ENCODE measurements around the gene SNAPC4.

Gene SNAPC4

DNA sequence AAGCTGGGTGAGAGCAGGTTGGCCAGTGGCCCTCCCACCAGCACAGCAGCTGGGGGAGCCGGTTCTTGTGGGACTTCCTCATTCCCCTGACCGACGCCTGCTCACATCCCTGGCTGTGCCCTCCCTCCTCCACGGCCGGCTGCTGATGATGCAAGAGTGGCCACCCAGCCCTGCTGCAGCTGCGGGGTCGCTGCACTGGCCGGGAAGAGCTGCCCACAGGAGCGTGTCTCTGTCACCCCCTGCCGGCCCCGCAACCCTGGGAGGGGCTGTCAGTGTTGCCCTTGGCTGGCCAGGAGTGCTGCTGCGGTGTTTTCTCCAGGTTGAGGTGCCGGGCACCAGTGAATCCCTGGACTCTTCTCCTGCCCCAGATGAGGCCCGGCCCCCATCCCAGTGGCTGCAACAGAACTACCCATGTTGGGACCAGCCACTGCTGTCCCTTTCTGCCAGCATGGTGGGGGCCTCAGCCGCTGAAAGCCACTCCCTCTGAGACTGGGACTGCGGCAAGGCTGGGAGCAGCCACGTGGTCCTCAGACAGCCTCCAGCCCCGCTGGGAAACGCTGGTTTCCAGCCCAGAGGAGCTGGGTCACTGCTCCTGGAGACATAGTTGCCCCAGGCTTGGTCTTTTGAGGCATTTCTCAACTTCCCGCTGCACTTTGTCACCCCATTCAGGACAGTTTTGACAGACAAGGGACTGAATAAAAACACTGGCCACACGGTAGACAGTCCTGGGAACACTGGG, 27.2 kb downstream of the SNAPC4 start:
- peak in 20 of 56 donors; percentile 3 to 57 (median 33) for DNase-seq

DNA sequence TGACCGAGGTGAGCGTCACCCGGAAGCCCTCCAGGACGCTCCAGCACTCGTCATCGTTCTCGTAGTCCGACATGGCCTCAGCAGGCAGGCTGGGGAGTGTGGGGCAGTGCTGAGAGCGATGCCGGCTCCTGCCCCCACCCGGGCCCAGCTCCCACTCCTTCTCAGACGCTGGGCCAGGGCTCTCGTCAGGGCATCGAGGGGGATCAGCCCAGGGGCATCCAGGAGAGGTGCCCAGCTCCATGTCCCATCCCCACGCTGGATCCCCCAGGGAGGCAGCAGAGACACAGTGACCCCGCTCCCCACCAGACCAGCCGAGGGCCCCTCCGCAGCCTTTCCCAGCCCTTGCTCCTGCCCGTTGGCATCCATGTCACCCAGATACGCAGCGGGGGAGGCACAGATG, 28.0 kb downstream of the SNAPC4 start:
- no peak for DNase-seq

DNA sequence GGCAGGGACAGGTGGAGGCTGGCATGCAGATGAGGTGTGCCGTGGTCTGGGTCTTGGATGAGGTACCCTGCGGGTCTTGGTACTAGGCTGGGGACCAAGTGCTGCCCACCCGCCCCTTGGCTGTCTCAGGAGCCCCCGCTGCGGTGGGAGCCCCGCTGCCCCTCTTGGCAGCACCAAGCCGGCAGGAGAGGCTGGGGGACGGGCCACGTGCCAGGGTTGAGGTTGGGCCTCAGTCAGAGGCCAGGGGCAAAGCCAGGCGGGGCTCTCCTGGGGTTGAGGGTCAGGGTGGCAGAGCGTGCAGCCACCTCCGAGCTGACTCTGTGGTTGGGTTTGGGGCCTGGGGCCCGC, 28.5 kb downstream of the SNAPC4 start:
- no peak for DNase-seq

DNA sequence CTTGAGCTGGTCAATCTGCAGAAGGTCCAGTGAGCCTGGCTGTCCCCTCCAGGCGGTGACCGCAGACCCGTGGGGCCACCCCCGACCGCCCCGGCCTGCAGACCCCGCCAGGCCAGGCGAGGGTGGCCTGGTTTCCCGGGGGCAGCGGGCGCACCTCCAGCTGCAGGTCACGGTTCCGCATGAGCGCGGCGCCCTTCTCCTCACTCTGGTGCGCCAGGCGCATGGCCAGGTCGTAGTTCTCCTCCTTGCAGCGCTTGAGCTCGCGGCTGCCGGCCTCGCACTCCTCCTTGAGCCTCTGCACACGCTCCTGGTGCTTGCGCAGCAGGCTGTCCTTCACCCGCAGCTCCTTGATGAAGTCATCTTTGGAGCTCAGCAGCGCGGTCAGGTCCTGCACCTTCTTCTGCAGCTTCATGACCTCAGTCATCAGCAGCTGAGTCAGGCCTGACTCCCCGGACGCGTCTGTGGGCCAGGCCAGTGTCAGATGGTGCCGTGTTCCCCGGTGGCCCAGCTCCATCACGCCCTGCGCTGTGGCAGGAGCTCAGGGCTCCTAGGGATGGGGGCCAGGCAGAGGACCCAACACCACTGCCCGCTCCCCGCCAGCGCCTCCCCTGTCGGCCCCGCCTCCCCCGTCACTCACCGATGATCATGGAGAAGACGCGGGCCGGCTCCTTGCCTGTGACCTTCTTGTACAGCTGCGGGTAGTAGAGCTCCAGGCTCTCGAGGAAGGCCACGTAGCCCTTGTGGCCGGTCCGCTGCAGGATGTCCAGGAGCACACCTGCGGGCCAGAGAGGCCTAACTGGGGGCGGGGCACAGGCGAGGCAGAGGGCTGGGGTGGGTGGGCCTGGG, 29.1 kb downstream of the SNAPC4 start:
- DNase-seq, result no peak

DNA sequence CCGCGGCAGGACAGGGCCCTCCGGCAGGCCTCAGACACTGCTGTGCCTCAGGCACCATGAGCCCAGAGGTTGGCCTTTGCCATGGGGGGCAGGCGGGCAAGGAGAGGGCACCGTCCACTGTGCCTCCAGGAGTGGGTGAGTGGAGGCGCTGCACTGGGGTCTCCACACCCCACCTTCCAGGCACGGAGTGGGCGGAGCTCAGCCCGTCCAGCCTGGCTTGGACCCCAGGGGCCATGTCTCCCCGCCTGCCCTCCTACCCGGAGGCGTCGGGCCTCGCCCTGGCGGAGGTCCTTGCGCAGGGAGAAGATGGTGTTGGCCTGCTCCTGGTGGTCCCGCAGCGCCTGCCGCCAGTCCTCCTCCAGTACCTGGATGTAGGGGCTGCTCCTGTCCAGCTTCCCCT, 29.9 kb downstream of the SNAPC4 start:
- no peak for DNase-seq

DNA sequence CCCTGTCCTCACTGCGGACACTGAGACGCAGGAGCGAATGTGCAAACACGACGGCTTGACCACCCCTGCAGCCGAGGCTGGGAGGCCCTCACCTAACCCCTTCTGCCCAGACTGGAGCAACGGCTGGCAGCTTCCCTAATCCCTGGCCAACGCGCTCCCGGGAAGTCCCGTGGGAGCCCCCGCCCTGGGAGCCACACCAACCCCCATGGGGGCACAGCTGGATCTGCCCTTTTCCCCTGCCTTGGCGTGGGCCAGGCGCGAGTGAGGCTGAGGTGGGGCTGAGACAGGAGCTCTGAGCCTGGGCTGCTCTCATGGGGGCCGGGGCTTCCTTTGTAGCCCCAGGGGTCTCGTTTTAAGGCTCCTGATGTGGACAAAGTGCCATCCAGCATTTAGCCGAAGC, 31.8 kb downstream of the SNAPC4 start:
- no peak for DNase-seq

DNA sequence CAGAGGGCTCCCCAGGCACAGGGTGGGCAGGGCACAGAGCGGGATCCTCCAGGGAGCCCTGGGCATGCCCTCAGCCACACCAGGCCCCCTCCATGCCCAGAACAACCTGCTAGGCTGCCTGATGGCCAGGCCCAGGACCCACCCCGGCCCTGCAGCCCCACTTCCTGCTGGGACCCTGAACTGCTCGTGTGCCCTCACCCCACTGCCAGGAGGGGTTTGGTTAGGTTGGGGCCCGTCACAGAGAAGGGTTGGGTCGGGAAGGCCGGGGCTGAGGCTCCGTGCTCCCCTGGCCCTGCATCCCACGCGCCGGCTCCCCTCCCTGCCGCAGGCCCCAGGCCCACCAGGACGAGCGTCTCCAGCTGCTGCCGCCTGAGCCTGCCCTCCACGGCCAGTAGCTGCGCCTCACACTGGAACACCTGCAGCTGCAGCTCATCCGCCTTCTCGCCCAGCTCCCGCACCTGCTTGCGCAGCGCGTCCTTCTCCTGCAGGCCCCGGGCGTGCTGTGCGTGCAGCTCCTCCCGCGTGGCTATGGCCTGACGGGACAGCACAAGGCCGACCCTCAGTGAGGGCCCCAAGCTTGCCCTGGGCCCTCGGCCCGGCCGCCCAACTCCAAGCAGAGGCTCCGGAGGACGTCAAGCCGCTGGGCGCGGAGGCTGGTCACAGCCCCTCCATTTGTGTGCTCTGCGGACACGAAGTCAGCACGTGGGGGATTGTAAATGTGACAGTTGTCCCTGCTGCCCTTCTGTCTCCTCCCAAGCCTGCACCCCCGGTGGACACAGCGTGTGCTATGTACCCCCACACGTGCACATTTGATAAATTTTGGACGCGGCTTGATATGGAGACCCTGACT, 32.4 kb downstream of the SNAPC4 start:
- no peak for DNase-seq

DNA sequence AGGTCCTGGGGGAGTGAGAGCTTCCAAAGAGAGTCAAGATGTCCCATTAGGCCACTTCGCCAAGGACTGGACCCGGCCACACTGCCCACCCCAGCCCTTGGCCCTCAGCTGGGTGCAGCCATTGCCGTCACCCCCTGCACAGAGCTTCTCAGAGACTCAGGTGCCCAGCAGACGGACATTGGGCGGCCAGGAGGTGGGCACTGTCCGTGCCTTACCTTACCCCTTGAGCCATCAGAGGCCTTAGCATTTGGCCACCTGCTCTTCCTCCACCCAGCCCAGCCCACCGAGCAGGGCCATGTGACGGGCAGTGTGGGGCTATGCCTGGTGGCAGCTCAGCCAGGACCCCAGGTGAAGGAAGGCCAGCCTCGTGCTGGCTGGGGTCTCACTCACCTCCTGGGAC, 33.1 kb downstream of the SNAPC4 start:
- no peak for DNase-seq

DNA sequence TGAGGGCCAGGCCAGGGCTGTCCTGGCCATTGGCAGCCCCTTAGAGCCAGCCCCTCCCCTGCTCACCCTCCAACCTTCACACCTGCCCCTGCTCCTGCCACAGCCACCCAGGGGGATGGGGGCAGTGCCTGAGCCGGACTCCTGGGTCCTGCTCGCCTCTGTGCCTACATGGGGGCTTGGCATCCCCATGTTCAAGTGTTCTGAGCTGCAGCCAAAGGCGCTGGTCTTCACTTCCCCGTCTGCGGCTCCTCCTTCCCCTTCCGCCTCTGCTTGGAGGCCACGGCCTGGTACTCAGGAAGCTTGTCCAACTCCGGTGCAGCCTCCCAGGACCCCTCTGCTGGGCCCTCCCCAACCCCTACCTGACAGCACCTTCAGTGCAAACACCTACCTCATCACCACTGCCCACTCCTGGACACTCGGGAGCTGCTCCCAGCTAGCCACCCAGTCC, 34.2 kb downstream of the SNAPC4 start:
- no peak for DNase-seq

DNA sequence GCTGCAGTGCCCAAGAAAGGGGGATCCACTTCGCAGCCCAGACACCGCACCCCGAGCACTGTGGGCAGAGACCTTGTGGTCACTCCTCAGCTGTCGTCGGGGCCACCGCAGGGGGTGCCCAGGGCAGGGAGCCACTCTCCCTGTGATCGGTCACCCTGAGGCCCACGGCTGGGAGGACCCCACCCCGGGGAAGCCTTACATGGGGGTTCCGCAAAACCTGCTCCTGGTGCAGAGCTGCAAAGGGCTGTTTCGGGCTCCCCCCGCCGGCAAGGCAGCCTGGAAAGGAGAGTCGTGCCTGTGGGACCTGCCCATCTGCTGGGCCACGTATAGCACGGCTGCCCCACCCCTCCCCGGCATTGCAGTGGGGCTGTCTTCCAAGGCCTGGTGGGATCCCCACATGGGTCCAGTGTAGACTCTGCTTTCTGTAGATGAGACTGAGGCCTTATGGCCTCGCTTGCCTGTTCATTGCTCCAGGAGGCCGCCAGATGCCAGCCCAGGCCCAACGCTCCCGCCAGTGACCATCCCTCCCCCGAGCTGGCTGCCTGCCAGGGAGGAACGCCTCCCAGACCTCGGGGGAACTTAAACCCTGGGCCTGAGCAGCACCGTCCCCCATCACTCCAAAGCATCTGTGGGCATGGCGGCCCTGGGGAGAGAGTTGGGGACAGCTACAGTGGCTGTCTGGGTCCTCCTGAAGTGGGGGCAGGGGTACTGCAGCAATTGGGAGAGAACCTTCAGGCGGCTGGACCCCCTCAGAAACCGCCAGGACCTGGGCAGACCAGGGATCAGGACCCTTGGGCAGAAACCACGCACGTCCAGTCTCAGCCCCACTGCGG, 34.8 kb downstream of the SNAPC4 start:
- peak in 2 of 56 donors; percentile 26 to 28 for DNase-seq

DNA sequence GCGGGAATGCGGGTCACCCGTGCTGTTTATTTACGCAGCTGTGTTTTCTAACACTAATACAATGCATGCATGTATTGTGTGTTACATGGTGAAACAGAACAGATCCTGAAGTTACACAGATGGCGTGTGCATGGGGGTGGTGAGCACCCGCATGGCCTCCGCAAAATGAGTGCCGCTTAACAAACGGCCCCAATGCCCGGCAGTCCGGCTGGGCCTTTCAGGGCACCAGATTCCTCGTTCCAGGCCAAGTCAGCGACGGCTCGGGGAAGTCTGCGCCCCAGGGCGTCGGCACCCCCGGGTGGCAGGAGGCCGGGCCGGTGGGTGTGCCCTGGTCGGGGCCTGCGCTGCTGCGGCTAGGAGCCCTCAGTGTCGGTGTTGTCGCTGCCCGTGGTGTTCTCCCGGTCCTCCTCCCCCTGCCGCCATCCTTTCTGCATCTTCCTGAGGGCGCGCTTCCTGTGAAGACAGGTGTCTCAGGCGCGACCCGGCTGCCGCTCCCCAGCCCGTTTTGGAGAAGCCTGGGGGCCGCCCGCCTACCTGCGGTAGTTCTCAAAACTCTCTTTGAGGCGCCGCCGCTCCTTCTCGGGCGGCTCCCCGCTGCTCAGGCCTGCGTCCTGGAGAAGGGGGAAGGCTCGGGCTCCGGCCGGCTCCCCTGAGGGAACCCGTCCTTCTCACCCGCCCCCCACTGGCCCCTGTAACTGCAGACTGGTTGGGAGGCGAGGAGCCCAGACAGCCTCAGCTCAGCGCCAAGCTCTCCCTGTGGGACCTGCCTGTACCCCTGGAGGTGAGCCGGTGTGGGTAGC, 35.8 kb downstream of the SNAPC4 start:
- no peak for DNase-seq

DNA sequence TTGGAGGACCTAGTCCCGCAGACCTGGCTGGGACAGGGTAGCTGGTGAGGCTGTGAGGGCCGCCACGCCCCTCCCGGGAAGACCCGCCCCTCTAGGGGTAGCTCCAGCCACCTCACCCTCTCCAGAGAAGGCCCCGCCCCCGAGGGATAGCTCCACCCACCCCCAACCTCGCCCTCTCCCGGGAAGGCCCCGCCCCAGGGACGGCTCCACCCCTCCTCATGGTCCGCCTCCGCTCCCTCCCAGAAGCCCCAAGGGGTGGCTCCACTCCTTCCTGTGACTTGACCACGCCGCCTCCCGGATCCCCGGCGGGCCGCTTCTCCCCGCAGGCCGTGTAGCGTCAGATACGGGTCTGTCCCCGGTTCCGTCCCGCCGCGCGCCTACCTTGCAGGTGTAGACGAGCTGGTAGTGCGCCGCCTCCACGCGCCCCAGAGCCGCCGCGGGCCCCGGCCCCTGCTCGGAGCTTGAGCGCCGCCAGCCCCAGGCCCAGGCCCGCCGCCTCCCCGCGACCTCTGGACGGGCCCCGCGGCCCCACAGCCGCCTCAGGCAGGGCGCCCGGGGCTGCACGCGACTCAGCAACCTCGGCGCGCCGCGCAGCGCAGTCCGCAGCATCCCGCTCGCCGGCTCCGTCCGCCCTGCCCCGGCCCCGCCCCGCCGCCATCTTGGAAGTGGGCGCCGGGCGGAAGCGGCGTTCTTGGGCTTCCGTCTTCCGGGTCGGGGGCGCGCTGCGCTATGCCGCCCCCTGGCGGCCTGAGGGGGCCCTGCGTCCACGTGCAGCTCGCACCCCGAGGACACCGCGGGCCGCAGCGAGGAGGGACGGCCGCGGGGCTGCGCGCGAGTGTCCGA, 36.6 kb downstream of the SNAPC4 start, which contains the start of gene DNLZ:
TSS of gene DNLZ (minus strand) at position 639 of the 843 bp plus-strand sequence. CDS start at position 609, 30 bp downstream.
- peak; percentile 46 to 97 (median 90) for DNase-seq

DNA sequence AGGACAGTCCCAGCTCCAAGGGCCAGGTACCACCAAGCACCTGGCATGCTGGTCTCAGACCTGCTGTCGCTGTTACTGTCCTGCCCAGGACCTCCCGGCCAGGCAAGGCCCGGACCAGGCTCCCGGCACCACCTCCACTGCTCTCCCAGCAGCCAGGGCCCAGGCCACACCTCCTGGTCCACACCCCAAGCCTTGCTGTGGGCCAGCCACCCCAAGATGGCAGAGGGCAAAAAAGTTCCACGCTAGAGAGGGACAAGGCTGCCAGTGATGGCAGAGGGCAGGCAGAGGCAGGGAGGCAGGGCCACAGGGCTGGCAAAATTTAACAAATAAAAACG, 37.6 kb downstream of the SNAPC4 start:
- DNase-seq, result no peak

DNA sequence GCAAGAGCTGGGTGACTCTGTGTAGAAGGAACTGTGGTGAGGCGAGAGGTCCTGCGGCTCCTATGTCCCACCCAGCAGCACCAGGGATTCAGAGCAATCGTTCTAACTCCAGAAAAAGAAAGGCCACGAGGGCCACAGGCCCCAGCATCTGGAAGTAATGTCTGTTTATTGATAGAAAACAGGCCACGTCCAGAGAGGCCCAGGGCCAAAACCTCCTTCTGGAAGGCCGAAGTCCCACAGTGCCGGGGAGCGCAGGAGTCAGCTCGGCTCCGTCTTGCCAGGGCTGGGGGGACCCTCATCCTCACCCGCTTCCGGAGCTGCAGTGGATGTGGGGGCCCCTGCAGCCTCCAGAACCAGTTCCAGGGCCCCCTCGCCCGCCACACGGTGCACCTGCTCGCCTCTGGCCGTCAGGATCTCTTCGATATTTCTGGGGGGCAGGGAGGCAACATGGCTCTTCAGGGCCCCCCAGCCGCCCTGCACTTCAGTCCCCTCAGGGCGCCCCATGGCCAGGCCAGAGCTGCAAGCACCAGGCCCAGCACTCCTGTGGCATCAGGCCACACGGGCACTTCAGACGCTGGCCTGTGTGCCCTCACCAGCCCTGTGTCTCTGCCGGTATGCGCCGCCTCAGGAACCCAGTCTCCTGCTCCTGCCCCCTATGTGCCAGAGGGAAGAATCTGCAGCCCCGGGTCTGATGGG, 38.1 kb downstream of the SNAPC4 start:
- DNase-seq, result no peak

DNA sequence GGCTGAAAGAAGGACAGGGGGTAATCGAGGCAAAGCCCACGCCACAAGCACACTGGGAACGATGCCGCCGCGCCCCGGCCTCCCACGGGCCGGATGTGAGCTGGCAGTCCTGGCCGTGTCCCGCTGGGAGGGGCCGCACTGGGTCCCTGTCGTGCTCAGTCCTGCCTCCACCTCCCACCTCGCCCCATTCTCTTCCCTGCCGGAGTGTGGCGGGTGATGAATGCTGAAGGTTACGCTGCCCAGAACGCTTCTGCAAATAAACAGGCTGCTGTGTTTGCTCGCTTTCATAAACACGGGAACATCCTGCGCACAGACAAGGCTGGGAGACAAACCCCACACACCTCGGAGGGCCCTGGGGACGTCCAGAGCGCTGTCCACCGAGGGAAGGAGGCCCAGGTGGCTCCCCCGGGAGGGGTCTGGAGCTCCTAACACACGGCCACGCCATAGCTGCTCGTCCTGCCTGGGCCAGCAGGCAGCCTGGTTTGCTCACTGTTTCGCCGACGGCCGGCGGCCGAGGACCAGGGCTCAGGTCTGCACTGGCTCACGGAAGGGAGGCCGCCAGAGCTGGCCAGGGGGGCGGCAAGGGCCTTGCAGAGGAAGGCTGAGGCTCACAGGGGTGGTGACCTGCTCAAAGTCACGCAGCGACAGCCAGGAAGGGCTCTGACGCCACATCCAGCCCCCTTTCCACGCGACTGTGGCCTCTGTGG, 38.8 kb downstream of the SNAPC4 start:
- peak in 1 of 56 donors; percentile 16 for DNase-seq

DNA sequence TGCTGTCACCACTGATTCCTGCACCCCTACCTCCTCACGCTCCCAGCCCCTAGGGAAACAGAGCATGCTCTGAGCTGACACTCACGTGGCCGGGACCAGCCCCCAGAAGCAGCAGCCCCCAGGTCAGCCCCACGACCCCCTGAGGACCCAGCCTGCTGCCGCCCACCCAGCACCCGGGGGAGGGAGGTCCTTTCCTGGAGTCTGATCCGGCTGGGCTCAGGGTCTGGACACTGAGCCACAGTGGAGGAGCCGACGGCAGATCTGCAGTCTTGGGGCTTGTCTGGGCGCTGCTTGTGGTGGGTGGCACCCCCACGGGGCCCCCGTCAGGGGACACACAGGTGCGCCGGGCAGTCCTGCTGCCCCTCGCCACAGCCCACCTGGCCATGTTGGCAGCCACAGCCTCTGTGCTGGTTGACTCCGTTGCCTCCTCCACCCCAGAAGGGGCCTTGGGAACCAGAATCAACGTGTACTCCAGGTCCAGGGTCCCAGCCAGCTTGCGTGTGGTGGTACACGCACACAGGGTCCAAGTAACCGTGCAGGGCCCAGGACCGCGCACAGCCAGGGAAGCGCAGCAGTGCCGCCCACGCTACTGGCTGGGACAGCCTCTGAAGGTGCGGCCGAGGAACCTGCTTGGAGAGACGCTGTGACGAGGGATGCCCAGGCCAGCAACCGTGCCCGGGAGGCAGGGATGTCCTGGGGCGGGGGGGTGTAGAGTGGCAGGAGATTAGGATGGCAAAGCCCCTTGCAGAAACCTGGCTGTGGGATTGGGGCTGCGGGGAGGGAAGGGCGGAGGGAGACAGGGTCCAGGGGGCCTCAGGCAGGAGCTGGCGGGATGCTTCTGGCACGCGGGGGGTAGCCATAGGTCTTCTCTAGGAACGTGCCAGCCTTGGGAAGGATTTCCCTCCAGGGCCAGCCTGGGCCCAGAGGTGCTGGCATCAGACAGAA, 39.9 kb downstream of the SNAPC4 start:
- no peak for DNase-seq

DNA sequence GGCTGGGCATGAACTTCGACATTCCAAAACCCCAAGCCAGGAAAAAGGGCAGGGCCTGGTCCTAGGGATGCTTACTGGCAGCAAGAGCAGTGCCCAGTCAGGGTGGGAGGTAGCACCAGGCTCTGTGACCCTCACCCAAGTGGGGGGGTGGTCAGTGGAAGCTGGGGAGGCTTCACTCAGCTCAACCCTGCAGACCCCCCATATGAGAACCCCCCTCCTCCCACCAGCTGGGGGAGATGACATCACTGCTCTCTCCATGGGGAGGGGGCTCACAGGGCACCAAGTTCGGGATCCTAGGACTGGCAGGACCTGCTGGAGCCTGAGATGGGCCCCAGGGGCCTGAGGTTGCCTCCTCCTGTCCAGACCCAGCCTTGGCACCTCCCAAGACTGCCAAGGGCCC, 41.1 kb downstream of the SNAPC4 start:
- no peak for DNase-seq
